ENCODE data around the gene FAR2.
"Not testable (repeated sequence)": the region's sequence is repeated elsewhere in the genome, so short reads cannot be mapped to it uniquely, and the experiment has no call there.

Gene FAR2

DNA sequence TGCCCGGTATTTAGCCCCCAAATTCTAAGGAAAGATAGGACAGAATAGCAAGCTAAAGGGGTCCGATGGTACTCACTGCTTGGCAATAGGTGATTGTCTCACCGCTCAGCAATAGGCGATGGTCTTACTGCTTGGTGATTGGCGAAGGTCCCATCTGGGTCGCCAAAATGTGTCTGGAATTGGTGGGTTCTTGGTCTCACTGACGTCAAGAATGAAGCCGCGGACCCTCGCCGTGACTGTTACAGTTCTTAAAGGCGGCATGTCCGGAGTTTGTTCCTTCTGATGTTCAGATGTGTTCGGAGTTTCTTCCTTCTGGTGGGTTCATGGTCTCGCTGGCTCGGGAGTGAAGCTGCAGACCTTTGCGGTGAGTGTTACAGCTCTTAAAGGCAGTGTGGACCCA, 236.1 kb downstream of the FAR2 start:
- not testable (repeated sequence) for FAIRE-seq; DNase-seq (ENCODE audit: insufficient read length, low spot score)

Data from HTR-8/SVneo (cell line).